NCI-H146 (cell line): ENCODE data around the gene ATP6V0D1.

Experiments
- DNase-seq: peaks from one replicate; lab custom pipeline; 2025; lab: John Stamatoyannopoulos, UW

The ATP6V0D1 gene

DNA sequence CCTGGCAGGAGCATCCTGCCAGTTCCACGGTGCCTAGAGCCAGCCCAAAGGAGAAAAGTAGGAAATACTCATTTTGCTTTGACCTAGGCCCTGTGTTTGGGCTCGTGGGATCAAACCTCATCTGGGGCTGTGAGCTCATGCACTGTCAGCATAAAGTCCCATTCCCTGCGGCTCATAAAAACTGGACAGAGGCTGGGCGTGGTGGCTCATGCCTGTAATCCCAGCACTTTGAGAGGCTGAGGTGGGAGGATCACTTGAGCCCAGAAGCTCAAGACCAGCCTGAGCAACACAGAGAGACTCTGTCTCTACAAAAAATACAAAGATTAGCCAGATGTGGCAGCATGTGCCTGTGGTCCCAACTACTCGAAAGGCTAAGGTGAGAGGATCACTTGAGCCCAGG is 17.9 kb downstream of the ATP6V0D1 start:
- DNase-seq = no peak

DNA sequence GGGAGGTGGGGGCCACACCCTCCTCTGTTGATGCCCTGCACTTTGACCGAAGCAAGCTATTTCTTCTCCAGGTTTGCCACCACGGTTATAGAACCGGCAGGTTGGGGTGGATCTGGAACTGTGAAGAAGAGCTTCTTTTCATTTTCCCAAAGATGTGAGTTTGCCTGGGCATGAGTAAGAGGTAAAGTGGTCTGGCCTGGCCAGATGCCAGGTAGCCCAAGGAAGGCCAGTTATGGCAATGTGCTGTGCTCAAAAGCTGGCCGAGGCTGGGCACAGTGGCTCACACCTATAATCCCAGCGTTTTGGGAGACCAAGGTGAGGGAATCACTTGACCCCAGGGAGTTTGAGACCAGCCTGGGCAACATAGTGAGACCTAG is 18.7 kb downstream of the ATP6V0D1 start:
- DNase-seq = no peak

- no peak for DNase-seq
Measured at GRCh38 chr16:67461600-67462278, 19.2 kb downstream of the ATP6V0D1 start.

GRCh38 chr16:67460961-67461360 is 20.0 kb downstream of the ATP6V0D1 start:
- no peak for DNase-seq

- no peak for DNase-seq
Measured at GRCh38 chr16:67460168-67460567, 20.8 kb downstream of the ATP6V0D1 start.

GRCh38 chr16:67459861-67460150 is 21.2 kb downstream of the ATP6V0D1 start:
- DNase-seq = no peak

DNA sequence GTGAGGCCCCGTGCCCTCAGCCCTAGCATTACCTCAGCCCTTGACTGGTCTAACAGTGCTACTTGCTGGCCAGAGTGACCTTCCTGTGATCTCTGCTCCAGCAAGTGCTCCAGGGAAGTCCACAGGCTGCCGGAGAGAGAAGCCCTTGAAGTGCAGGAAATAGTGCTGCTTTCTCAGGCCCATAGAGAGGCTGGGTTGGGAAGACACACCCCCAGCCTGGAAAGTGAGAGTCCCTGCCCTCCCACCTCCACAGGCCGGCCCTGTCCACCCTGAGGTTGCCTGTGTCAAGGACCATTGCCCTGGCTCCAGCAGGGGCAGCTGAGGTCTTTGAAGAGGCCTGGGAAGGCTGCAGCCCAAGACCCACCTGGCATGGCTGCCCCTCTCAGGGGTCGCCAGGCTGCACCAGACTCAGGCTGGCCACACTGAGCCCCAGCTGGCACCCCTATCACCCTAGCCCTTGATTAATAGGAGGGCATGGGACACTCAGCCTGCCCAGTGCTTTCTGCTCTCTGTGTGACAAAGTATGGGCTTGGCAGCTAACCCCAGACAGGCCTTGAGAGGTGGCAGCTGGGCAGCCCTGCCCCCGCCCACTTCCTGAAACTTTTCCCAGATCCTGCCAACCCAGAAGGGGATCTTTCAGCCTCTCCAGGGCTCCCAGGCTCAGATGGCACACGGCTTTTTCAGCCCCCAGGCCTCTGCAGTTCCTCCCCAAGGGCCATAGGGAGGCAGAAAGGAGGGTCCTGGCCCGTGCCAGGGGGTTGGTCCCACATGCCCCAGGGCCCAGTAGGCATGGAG is 21.7 kb downstream of the ATP6V0D1 start:
- DNase-seq = no peak

DNA sequence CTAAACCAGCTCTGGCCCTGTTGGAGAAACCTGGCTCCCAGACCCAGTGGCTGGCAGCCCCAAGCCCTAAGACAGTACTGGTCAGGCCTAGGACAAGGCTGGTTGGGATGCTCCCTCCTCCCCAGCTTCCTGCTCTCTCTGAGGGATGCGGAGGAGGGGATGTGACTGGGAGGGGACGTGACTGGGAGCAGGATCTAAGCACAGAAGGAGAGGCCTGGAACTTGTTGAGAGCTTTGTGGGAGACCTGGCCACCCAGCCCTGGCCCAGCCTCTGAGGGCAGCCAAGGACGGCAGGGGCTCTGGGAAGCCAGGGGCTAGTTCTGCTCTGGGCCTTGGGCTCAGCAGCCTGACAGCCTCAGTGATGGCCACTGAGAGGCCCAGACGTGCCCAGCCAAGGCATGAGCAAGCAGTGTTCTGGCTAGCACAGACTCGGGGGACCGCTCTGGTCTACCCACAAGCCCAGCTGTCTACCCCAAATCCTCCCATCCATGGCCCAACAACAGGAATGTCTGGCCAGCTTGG is 22.8 kb downstream of the ATP6V0D1 start:
- no peak for DNase-seq

- no peak for DNase-seq
Measured at GRCh38 chr16:67457611-67458010, 23.3 kb downstream of the ATP6V0D1 start.

- DNase-seq = no peak
Measured at GRCh38 chr16:67456391-67457081, 24.4 kb downstream of the ATP6V0D1 start.

GRCh38 chr16:67454852-67455251 is 26.1 kb downstream of the ATP6V0D1 start:
- DNase-seq = no peak

- no peak for DNase-seq
Measured at GRCh38 chr16:67454104-67454503, 26.9 kb downstream of the ATP6V0D1 start.

DNA sequence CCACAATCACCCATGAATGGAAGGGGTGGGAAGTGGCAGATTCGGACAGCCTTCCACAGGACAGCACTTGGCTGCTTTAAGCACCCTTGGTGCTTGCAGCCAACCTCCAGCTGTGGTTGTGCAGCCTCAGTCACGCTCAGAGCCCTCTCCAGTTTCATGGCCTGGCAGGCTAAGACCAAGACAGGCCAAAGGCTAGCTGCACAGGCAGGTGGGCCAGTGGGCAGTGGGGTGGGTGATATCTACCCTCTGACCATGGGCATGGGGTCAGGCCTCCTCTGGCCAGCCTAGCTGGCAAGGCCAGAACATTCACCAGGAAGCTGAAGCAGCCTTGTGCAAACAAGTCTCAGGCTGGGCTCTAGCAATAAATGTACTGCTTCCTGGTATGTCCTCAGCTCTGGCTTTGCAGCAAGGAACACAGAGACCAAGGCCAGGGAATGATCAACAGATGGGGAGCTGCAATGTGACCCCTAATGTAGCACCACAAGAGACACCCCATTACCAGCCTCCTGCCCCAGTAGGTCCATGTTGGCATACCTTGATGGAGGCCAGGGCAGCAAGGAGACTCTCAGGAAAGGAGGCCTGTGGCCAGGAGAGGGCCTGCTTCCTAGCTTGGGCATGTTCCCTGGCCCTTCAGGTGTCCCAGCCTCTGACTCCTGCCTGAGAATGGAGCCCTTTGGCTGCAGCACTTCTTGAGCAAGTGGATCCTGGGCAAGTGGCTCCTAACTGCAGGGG is 29.1 kb downstream of the ATP6V0D1 start:
- no peak for DNase-seq

- no peak for DNase-seq
Measured at GRCh38 chr16:67451061-67451703, 29.8 kb downstream of the ATP6V0D1 start.

GRCh38 chr16:67449739-67450138 is 31.2 kb downstream of the ATP6V0D1 start:
- no peak for DNase-seq

DNA sequence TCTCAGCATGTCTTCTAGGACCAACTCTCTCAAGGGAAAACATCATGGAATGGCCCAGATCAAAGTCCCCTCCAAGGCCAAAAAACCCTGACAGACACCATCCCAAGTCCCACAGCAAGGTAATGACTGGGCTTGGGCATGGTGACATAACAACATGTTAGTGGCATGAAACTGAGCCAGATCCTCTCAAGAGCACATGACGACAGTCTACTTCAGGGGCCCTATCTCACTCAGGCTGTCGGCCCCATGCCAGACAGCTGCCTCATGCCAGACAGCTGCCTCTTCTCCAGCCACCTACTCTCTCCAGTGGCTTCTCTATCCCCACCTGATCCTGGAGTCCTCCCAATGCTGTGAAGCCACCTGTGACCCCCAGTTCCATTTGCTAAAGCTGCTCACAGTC is 31.6 kb downstream of the ATP6V0D1 start:
- no peak for DNase-seq

- DNase-seq = no peak
Measured at GRCh38 chr16:67448580-67448979, 32.4 kb downstream of the ATP6V0D1 start.

- DNase-seq = no peak
Measured at GRCh38 chr16:67447508-67448076, 33.4 kb downstream of the ATP6V0D1 start.

GRCh38 chr16:67446968-67447507 is 33.9 kb downstream of the ATP6V0D1 start:
- no peak for DNase-seq

DNA sequence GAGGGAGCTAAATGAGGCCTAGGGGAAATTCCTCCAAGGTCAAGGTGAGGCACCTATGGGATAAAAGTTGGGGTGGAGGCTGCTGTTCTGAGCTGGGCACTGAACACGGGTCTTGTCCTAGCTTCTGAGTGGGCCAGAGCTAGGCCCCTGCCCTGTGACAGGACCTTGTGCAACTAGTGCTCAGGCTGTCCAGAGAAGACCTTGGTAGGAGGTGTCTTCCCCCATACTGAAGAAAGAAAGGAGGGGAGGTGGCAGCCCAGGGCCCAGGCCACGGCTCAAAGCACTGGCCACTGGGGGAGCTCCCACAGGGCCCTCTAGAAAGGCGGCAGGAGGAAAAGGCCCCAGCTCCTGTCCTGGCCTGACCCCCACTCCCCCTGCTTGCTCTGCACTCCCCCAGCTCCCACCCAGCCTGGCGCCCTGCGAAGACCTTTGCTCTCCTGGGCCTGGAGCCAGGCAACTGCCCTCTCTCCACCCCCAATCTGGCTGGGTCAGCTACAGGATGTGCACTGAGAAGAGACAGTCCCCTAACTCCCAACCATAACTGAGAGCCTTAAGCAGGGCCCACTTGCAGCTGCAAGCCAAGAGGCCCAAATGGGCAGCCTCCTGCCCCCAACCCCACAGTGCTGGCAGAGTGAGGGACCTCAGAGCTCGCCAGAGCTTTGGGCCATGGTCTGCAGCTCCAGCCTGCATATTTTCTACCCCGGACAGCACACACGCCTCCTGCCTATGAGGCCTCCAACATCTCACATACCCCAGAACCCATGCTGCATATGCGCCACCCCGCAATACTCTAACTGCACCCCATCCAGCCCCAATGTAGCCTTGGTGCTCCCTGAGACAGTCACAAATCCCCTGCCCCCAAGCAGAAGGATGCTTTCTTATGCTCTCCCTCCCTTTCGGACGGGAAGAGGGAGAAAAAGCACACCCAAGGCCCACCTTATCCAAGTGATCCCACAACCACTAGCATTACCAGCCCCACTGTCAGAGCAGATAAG is 34.7 kb downstream of the ATP6V0D1 start:
- no peak for DNase-seq
